Calu3 (cell line): Measurements from ENCODE around the gene CCDC85C. TPM values are rescaled to one million over a fixed set of nuclear protein-coding genes. Genes with fewer than 3 reads are reported as not detected.

ENCODE experiments used
- BruUV-seq: library from RNA; stranded (reverse); fragments of 400-500 nt; replicated peaks from 2 replicates; lab custom pipeline; 2021; lab: Mats Ljungman, UMichigan
- CTCF ChIA-PET: fragments of 300-600 bp; sonication (Branson Sonifier 250); formaldehyde crosslinking; loops from one replicate; lab custom pipeline; 2022; ENCODE audit warnings: antibody characterized with exemption; lab: Charles Lee
- DNase-seq: peaks from one replicate; pipeline ENCODE4 v3.0.0; 2022
- H3K27ac Mint-ChIP-seq: one replicate; pipeline ENCODE4 v1.8.0; 2022; ENCODE audit warnings: mixed read lengths; ENCODE audit not compliant: unreplicated experiment
- H3K27me3 Mint-ChIP-seq: one replicate; pipeline ENCODE4 v1.8.0; 2022; ENCODE audit warnings: mixed read lengths; ENCODE audit not compliant: unreplicated experiment
- H3K36me3 Mint-ChIP-seq: one replicate; pipeline ENCODE4 v1.8.0; 2022; ENCODE audit warnings: mild to moderate bottlenecking, moderate library complexity, mixed read lengths; ENCODE audit not compliant: insufficient read depth, unreplicated experiment
- H3K4me1 Mint-ChIP-seq: one replicate; pipeline ENCODE4 v1.8.0; 2022; ENCODE audit warnings: mild to moderate bottlenecking, low read depth, mixed read lengths; ENCODE audit not compliant: unreplicated experiment
- H3K4me3 Mint-ChIP-seq: one replicate; pipeline ENCODE4 v1.8.0; 2022; ENCODE audit warnings: mild to moderate bottlenecking, low read depth, moderate library complexity, mixed read lengths; ENCODE audit not compliant: unreplicated experiment
- H3K9me3 Mint-ChIP-seq: one replicate; pipeline ENCODE4 v1.8.0; 2022; ENCODE audit warnings: low read depth, mixed read lengths; ENCODE audit not compliant: unreplicated experiment
- CTCF ChIP-seq: fragments of 200-600 bp; IDR thresholded peaks from one replicate; pipeline ENCODE4 v1.8.0; 2022; ENCODE audit warnings: antibody characterized with exemption; ENCODE audit not compliant: unreplicated experiment
- intact Hi-C: fragments of 100-400 bp; cut with micrococcal nuclease; formaldehyde crosslinking; loops from one replicate; pipeline ENCODE4 v1.10.0; 2022; ENCODE audit not compliant: unreplicated experiment
- total RNA-seq: library from RNA; stranded (reverse); gene quantifications from 2 replicates; pipeline ENCODE4 v1.2.3, GENCODE V29; 2022

The CCDC85C gene
- total RNA-seq, 1 experiment from 2014 or later, result 45.1 TPM

DNA sequence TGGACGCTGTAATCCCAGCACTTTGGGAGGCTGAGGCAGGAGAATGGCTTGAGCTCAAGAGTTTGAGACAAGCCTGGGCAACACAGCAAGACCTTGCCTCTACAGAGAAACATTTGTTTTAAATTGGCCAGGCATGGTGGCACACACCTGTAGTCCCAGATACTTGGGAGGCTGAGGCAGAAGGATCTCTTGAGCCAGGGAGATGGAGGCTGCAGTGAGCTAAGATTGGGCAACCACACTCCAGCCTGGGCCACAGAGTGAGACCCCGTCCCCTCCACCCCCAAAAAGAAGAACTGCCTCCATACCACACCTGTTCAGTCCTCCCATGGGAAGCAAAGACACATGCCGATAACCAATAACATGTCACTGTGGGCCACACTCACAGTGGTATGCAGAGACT, 19.2 kb downstream of the CCDC85C start:
- CTCF ChIA-PET, result interaction anchor here (1.1 kb wide), 1 partner anchor 20 kb away, joined by 3 read pairs; no protein-coding TSS in a partner anchor

GRCh38 chr14:99581938-99582337, 22.1 kb downstream of the CCDC85C start:
- CTCF ChIA-PET, result no interaction called here
- TF ChIP-seq CTCF, result no peak
- intact Hi-C loops, result no loop called here
- Mint-ChIP-seq H3K9me3 (no peaks in the 10 kb centered on the region), H3K27ac (no peak overlapping the region), H3K36me3 (peaks cover 22% of the 10 kb centered on the region), H3K4me3 (no peak overlapping the region), H3K27me3 (no peaks in the 10 kb centered on the region), H3K4me1 (peaks cover 37% of the 10 kb centered on the region)
- no peak for DNase-seq
- no TSS peak for BruUV-seq

More for the DNA sequence above, 19.2 kb downstream of the CCDC85C start:
- no peak for DNase-seq
- Mint-ChIP-seq H3K4me3 (no peak overlapping the region), H3K36me3 (peaks cover 7% of the 10 kb centered on the region), H3K4me1 (peaks cover 21% of the 10 kb centered on the region), H3K9me3 (no peaks in the 10 kb centered on the region), H3K27me3 (no peaks in the 10 kb centered on the region), H3K27ac (no peak overlapping the region)
- TF ChIP-seq CTCF, result no peak
- intact Hi-C loops, result no loop called here
- BruUV-seq, result no TSS peak

DNA sequence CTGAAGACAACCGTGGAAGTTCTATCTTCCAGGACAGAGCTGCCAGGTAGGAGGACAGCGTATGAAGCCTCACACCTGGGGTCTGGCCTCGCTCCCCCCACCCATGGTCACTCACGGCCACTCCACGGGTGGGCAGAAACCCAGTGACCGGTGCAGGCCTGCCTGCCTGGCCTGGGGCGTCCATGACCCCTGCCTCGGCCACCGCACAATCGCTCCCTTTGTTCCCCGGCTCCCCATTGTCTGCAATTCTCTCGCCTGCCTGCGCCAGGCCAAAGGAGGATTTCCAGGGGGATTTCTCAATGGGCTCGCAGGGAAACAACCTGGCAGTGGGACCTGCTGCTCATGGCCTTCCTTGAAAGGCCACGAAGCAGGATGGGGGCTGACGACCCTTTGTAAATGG, 22.6 kb downstream of the CCDC85C start:
- TF ChIP-seq CTCF, result no peak
- intact Hi-C loops, result no loop called here

DNA sequence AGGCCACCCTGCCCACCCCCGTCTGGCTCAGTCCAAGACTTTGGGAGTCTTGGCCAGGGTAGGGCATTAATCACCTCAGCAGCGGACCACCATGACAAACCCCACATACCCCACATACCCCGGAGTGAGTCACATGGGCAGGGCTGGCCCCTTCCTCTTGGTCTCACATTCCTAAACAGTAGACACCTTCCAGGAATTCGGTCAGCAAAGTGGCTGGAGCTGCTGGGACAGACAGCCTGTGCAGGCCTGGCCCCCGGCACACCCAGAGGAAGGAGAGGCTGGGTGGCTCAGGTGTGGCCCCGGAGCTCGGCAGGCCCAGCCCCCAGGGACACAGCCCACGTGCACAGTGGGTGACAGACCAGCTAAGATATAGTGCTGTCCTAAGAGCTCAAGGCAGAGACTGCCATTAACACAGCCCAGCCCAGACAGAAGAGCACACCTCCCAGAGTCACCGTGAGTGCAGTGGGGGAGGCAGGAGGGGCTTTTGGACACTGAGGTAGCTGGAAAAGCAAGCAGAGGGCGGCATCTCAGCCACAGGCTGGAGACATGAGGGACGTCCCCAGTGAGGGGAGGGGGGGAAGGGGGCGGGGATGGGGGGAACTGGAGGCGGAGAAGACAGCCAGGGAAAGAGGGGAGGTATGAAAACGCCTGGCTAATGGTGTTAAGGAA, 24.0 kb downstream of the CCDC85C start:
- H3K4me1 Mint-ChIP-seq, result peaks cover 50% of the 10 kb centered on the region
- intact Hi-C loops, result loop anchor here (2.0 kb wide), 1 partner anchor 15 kb away; no protein-coding TSS in a partner anchor

More for the DNA sequence above, 22.6 kb downstream of the CCDC85C start:
- Mint-ChIP-seq H3K27ac (no peak overlapping the region), H3K4me1 (peaks cover 37% of the 10 kb centered on the region), H3K9me3 (no peaks in the 10 kb centered on the region), H3K4me3 (no peak overlapping the region), H3K36me3 (peaks cover 22% of the 10 kb centered on the region), H3K27me3 (no peaks in the 10 kb centered on the region)
- no TSS peak for BruUV-seq
- CTCF ChIA-PET, result no interaction called here
- no peak for DNase-seq

More for the DNA sequence above, 24.0 kb downstream of the CCDC85C start:
- H3K9me3 Mint-ChIP-seq, result no peaks in the 10 kb centered on the region
- H3K4me3 Mint-ChIP-seq, result peak overlapping the region; percentile 64
- no peak for TF ChIP-seq CTCF
- peak overlapping the region; percentile 73 for H3K27ac Mint-ChIP-seq
- peak; percentile 90 for DNase-seq
- peaks cover 27% of the 10 kb centered on the region for H3K36me3 Mint-ChIP-seq
- CTCF ChIA-PET, result interaction anchor here (0.6 to 1.0 kb wide), 7 partner anchors 11 to 76 kb away, joined by 3 to 8 read pairs (median 4); no protein-coding TSS in a partner anchor
- no TSS peak for BruUV-seq
- no peaks in the 10 kb centered on the region for H3K27me3 Mint-ChIP-seq
